ENCODE measurements around the gene MRFAP1L1. TPM values are rescaled to one million over a fixed set of nuclear protein-coding genes. Genes with fewer than 3 reads are reported as not detected.
A peak's percentile ranks its signal among the peaks of the same experiment; 100 is the strongest.
"Not testable (repeated sequence)": the region's sequence is repeated elsewhere in the genome, so short reads cannot be mapped to it uniquely, and the experiment has no call there.

MRFAP1L1 gene
- 31.7 and 33.5 TPM in 2 replicates for total RNA-seq (2012; rRNA removed)

DNA sequence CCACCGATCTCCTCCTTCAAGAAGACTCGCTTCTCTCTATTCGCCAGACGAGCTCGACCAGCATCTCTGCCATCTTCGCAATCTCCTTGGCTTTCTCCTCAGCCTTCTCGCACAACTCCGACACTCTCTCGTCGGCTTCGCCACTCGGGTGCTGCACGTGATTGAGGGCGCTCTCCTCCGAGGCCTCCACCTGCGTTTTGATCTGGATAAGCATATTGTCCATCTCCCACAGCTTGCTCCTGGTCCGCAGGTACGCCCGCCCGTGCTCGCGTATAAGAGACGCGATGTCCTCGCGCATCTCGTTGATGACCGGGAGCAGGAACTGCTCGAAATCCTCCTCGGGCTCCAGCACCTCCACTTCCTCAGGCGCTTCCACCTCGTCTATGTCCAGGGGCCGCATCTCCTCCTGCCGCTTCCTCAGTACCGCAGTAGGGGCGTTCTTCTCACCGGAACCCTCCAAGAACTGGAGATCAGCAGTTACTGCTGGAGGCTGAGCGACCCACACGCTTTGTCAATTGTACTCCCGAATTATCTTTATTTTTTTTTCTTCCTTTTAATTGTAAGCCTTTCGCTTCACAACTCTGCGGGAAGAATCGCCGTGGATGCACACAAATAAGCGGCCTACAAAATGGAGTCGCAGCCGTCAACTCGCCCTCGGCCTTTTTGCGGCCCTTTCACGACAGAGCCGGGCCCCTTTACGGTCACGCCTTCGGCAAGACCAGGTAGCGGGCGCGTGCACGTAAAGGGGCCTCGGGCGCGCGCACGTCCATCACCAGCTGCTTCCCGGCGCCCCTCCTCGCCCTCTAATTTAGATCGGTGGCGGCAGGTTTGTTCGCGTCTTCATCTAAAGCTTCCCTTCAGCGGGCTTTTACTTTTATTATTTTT lies at the start of gene MRFAP1L1:
TSS of gene MRFAP1L1 (minus strand) at position 636 of the 885 bp plus-strand sequence. CDS start at position 400, 236 bp downstream.
- Histone ChIP-seq H3K4me1 (ENCODE audit: control insufficient read depth, insufficient read depth, low read length) (peaks cover 21% of the 10 kb centered on the region), H3K4me3 (ENCODE audit: low read length) (peak within 1 kb of the TSS; percentile 92), H3K36me3 (ENCODE audit: insufficient read depth, low read length) (peaks cover 12% of the 10 kb centered on the region), H3K27me3 (ENCODE audit: control insufficient read depth, insufficient read depth, low read length) (no peaks in the 10 kb centered on the region), H3K4me2 (ENCODE audit: low read length) (peak within 1 kb of the TSS; percentile 92), H3K9ac (ENCODE audit: low read depth, low read length) (peak within 1 kb of the TSS; percentile 90), H3K9me3 (replicated peaks; ENCODE audit: low read length) (no peaks in the 10 kb centered on the region)

DNA sequence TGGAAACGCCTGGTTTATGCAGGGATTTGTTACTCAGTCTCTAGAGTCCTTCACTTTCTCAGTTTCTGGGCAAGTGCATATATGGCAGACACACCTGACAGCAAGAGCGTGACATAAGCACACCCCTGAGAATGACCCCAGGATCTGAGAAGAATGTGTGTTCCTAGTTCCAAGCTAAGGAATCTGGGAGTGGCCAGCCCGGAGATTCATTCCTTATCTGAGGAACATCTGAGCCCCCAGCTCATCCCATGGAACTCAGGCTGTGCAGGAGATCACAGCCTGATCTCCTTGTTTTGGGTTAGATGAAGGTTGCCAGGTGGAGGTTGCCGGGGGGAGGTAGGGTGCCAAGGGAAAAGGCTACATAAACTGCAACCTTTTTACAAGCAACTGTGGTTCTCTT lies 49.1 kb upstream of the MRFAP1L1 start:
- Histone ChIP-seq H3K36me3 (ENCODE audit: insufficient read depth, low read length) (no peaks in the 10 kb centered on the region), H3K4me3 (ENCODE audit: low read length) (no peak overlapping the region), H3K4me1 (ENCODE audit: control insufficient read depth, insufficient read depth, low read length) (no peaks in the 10 kb centered on the region), H3K9ac (ENCODE audit: low read depth, low read length) (no peak overlapping the region), H3K4me2 (ENCODE audit: low read length) (no peak overlapping the region), H3K27me3 (ENCODE audit: control insufficient read depth, insufficient read depth, low read length) (no peaks in the 10 kb centered on the region), H3K9me3 (replicated peaks; ENCODE audit: low read length) (no peaks in the 10 kb centered on the region)

DNA sequence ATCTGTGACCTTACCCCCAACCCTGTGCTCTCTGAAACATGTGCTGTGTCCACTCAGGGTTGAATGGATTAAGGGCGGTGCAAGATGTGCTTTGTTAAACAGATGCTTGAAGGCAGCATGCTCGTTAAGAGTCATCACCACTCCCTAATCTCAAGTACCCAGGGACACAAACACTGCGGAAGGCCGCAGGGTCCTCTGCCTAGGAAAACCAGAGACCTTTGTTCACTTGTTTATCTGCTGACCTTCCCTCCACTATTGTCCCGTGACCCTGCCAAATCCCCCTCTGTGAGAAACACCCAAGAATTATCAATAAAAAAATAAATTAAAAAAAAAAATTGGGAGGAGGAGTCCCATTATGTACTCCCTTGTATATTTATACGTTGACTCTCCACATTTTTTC lies 46.7 kb upstream of the MRFAP1L1 start:
- not testable (repeated sequence) for H3K36me3 ChIP-seq (ENCODE audit: insufficient read depth, low read length); H3K4me2 ChIP-seq (ENCODE audit: low read length); H3K4me3 ChIP-seq (ENCODE audit: low read length); H3K9ac ChIP-seq (ENCODE audit: low read depth, low read length); H3K4me1 ChIP-seq (ENCODE audit: control insufficient read depth, insufficient read depth, low read length); H3K27me3 ChIP-seq (ENCODE audit: control insufficient read depth, insufficient read depth, low read length); H3K9me3 ChIP-seq (replicated peaks; ENCODE audit: low read length)

DNA sequence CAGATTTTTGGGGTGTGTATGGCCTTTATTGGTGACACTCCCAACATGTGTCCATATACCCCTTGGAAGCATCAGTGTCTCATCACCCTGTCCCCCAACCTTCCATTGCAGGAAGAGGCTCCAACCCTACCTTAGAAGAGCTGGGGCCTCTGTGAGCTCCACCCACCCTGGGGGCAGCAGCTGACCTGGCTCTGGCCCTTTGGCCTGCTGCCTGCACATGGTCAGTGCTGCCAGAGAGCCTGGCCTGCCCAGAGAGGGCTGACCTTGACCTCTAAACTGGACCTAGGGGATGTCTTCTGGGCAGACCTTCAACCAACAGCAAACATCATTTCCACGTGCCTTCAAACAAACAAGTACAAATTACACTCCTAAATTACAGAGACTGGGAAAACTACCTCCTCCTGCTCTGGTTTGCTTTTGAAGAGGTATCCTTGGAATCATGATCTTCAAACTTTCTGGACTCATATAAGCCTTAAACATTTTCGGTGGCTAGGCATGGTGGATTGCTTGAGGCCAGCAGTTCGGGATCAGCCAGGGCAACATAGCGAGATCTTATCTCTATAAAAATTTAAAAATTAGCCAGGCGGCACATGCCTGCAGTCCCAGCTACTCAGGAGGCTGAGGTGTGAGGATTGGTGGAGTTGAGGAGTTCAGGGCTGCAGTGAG lies 45.6 kb upstream of the MRFAP1L1 start:
- Histone ChIP-seq H3K4me1 (ENCODE audit: control insufficient read depth, insufficient read depth, low read length) (no peaks in the 10 kb centered on the region), H3K4me3 (ENCODE audit: low read length) (no peak overlapping the region), H3K9ac (ENCODE audit: low read depth, low read length) (no peak overlapping the region), H3K4me2 (ENCODE audit: low read length) (no peak overlapping the region), H3K9me3 (replicated peaks; ENCODE audit: low read length) (no peaks in the 10 kb centered on the region), H3K36me3 (ENCODE audit: insufficient read depth, low read length) (no peaks in the 10 kb centered on the region), H3K27me3 (ENCODE audit: control insufficient read depth, insufficient read depth, low read length) (no peaks in the 10 kb centered on the region)

DNA sequence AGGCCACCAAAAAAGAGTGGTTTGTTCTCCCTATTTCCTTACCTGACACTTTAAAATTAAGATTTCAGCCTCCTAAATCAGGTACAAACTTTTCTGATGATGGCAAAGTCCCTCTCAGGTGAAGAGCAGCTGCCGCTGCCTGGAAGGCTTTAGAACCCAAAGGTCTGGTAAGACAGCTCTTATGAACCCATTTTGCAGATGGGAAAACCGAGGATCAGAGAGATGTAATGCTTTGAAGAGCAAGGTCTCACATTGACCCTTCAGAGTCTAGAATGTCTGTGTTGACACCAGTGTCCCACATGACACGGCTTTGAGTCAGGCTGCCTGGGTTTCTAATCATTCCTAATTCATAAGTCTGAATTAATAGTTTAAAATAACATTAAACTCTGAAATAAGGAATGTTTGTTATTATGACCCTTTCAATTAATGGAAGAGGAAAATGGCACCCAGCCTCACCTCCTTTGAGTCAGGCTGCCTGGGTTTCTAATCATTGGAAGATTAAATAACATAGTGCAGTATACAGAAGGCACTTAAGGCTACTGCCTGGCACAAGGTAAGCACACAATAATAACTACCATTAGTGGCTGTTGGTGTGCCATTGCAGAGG lies 44.9 kb upstream of the MRFAP1L1 start:
- H3K4me2 ChIP-seq (ENCODE audit: low read length) = no peak overlapping the region
- H3K27me3 ChIP-seq (ENCODE audit: control insufficient read depth, insufficient read depth, low read length) = no peaks in the 10 kb centered on the region
- no peak overlapping the region for H3K9ac ChIP-seq (ENCODE audit: low read depth, low read length)
- H3K9me3 ChIP-seq (replicated peaks; ENCODE audit: low read length) = no peaks in the 10 kb centered on the region
- no peaks in the 10 kb centered on the region for H3K36me3 ChIP-seq (ENCODE audit: insufficient read depth, low read length)
- no peak overlapping the region for H3K4me3 ChIP-seq (ENCODE audit: low read length)
- peaks cover 3% of the 10 kb centered on the region for H3K4me1 ChIP-seq (ENCODE audit: control insufficient read depth, insufficient read depth, low read length)

DNA sequence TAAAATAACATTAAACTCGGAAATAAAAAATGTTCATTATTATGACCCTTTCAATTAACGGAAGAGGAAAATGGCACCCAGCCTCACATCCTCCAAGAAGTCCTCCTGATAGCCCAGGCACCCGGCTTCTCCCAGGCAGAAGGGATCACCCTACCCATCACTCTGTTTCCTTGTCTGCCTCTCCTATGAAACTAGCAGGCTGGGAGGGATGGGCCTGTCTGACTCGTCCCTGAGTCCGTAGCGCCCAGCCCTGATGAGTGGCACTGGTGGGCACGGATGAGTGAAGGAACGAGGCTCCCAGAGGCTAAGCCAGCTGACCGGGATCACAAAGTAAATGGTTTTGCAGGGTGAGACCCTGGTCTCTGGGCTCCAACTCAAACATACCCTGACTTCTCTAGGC lies 44.2 kb upstream of the MRFAP1L1 start:
- no peaks in the 10 kb centered on the region for H3K27me3 ChIP-seq (ENCODE audit: control insufficient read depth, insufficient read depth, low read length)
- no peak overlapping the region for H3K4me2 ChIP-seq (ENCODE audit: low read length)
- no peaks in the 10 kb centered on the region for H3K9me3 ChIP-seq (replicated peaks; ENCODE audit: low read length)
- peaks cover 10% of the 10 kb centered on the region for H3K4me1 ChIP-seq (ENCODE audit: control insufficient read depth, insufficient read depth, low read length)
- H3K36me3 ChIP-seq (ENCODE audit: insufficient read depth, low read length) = no peaks in the 10 kb centered on the region
- no peak overlapping the region for H3K9ac ChIP-seq (ENCODE audit: low read depth, low read length)
- no peak overlapping the region for H3K4me3 ChIP-seq (ENCODE audit: low read length)

DNA sequence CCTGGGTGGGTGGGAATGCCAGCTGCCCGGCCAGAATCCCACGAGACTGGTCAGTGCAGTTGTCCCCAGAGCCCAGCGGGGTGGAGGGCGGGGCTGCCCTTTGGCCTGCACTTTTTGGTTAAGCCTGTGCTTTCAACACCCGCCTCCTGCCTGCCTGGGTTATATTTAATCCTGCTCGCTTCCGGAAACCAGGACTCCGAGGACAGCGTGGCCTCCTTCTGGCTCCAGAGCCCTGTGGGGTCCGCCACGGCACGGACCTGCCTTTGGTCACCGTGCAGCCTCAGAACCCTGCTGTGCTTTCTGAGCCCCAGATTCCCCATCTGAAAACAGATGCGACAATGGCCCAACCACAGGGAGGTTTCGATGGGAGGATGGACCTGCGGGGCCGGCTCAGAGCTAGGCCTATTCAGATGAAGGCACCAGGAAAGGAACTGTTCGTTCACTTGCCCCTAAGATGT lies 43.5 kb upstream of the MRFAP1L1 start:
- Histone ChIP-seq H3K4me3 (ENCODE audit: low read length) (no peak overlapping the region), H3K36me3 (ENCODE audit: insufficient read depth, low read length) (no peaks in the 10 kb centered on the region), H3K27me3 (ENCODE audit: control insufficient read depth, insufficient read depth, low read length) (no peaks in the 10 kb centered on the region), H3K9ac (ENCODE audit: low read depth, low read length) (no peak overlapping the region), H3K9me3 (replicated peaks; ENCODE audit: low read length) (no peaks in the 10 kb centered on the region), H3K4me1 (ENCODE audit: control insufficient read depth, insufficient read depth, low read length) (peaks cover 17% of the 10 kb centered on the region), H3K4me2 (ENCODE audit: low read length) (no peak overlapping the region)

DNA sequence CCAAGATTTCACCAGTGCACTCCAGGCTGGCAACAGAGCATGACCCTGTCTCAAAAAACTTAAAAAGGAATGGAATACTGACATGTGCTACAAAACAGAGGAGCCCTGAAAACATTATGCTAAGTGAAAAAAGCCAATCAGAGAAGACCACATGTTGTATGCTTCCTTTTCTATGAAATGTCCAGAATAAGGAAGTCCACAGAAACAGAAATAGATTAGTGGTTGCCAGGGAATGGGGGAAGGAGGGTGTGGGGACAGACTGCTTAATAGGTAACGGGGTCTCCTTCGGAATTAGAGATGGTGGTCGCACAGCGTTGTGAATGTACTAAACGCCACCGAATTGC lies 42.8 kb upstream of the MRFAP1L1 start:
- Histone ChIP-seq H3K4me3 (ENCODE audit: low read length) (no peak overlapping the region), H3K4me1 (ENCODE audit: control insufficient read depth, insufficient read depth, low read length) (peaks cover 21% of the 10 kb centered on the region), H3K36me3 (ENCODE audit: insufficient read depth, low read length) (no peaks in the 10 kb centered on the region), H3K27me3 (ENCODE audit: control insufficient read depth, insufficient read depth, low read length) (no peaks in the 10 kb centered on the region), H3K9me3 (replicated peaks; ENCODE audit: low read length) (no peaks in the 10 kb centered on the region), H3K4me2 (ENCODE audit: low read length) (no peak overlapping the region), H3K9ac (ENCODE audit: low read depth, low read length) (no peak overlapping the region)

DNA sequence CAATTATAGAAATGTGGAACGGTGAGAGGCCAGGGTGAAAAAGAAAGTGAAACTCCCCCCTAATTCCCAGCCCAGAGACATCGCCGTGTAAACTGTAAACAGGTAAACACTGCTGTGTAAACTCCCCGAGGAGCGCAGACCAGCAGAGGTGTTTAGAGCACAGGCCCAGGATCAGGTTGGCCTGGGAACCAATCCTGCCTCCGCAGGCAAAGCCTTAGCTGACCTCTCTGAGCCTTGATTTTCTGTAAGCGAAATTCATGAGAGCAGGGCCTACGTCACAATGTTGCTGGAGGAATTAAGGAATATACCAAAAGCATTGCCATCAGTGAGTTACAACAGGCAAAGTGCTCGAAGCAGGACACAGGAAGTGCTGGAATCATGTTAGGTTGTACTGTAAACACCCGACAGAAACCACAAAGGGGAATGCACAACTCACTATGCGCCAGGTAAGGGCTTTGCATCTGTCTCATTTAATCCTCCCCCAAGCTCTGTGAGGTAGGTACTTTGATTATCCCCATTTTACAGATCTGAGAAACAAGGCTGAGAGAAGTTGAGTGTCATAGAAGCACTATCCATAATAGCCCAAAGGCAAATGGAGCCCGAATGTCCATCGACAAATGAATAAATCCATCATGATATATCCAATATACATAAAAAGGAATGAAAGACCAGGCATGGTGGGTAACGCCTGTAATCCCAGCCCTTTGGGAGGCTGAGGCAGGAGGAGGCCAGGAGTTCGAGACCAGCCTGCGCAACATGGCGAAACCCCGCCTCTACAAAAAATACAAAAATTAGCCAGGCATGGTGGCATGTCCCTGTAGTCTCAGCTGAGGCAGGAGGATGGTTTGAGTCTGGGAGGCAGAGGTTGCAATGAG lies 42.2 kb upstream of the MRFAP1L1 start:
- H3K4me2 ChIP-seq (ENCODE audit: low read length) = no peak overlapping the region
- H3K4me3 ChIP-seq (ENCODE audit: low read length) = no peak overlapping the region
- H3K36me3 ChIP-seq (ENCODE audit: insufficient read depth, low read length) = no peaks in the 10 kb centered on the region
- no peak overlapping the region for H3K9ac ChIP-seq (ENCODE audit: low read depth, low read length)
- H3K27me3 ChIP-seq (ENCODE audit: control insufficient read depth, insufficient read depth, low read length) = no peaks in the 10 kb centered on the region
- H3K9me3 ChIP-seq (replicated peaks; ENCODE audit: low read length) = no peaks in the 10 kb centered on the region
- peaks cover 27% of the 10 kb centered on the region for H3K4me1 ChIP-seq (ENCODE audit: control insufficient read depth, insufficient read depth, low read length)

DNA sequence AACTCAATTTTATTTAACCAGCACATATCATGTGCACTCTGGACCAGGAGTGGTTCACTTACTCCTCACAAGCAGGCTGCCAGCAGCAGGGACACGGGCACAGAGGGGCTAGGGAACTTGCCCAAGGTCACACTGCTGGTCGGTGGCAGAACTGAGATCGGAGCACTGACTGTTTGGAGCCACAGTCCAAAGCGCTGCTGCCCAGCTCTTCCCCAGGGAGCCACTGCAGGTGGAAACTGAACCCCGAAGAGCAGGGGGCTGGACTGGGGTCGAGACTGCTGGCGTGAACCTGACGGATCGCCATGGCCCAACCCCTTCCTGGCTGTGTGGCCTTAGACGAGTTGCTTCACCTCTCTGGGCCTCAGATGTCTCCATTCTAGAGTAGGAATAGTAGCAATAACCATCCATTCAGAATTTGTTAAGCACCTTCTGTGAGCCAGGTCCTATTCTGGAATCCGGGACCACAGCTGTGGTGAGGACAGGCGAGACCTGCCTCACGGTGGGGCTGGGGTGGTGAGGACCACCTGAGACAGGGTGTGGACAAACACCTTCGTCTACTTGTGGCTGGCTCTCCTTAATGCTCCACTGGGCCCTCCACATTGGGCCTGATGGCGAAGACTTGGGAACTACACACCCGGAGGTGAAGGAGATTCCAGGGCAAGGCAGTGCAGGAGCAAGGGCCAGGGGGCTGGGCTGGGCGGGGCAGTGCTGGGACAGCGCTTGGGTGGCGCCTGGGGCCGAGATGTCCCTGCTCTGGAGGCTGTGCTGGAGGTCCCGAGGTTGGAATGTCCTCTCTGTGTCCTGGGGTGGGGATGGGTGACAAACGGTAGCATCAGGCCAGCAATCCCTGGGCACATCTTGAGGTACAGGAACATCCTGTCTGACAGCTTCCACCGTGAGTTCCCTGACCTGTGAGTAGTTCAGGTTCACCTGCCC lies 40.9 kb upstream of the MRFAP1L1 start:
- H3K36me3 ChIP-seq (ENCODE audit: insufficient read depth, low read length) = no peaks in the 10 kb centered on the region
- H3K9me3 ChIP-seq (replicated peaks; ENCODE audit: low read length) = no peaks in the 10 kb centered on the region
- H3K9ac ChIP-seq (ENCODE audit: low read depth, low read length) = no peak overlapping the region
- H3K27me3 ChIP-seq (ENCODE audit: control insufficient read depth, insufficient read depth, low read length) = no peaks in the 10 kb centered on the region
- no peak overlapping the region for H3K4me3 ChIP-seq (ENCODE audit: low read length)
- H3K4me2 ChIP-seq (ENCODE audit: low read length) = no peak overlapping the region
- H3K4me1 ChIP-seq (ENCODE audit: control insufficient read depth, insufficient read depth, low read length) = peaks cover 28% of the 10 kb centered on the region

Data from skeletal muscle satellite cell (primary cell).